ENCODE measurements around the gene ABCC8.

- TF ChIP-seq CTCF (IDR thresholded peaks at IDR 0.05) = no peak
- no peak for TF ChIP-seq EP300 (IDR thresholded peaks at IDR 0.05)
- TF ChIP-seq POLR2A (IDR thresholded peaks at IDR 0.05) = no peak
Measured at GRCh38 chr11:17457396-17458173, 19.1 kb downstream of the ABCC8 start.

All from ovary (tissue), 3 donors.